Nucleus accumbens (tissue), 56 donors: ENCODE data around the gene TUSC7.

ENCODE experiments used
- DNase-seq, 56 donors: peaks; one replicate each; lab custom pipeline; 2025; lab: John Stamatoyannopoulos, UW

The TUSC7 gene

DNA sequence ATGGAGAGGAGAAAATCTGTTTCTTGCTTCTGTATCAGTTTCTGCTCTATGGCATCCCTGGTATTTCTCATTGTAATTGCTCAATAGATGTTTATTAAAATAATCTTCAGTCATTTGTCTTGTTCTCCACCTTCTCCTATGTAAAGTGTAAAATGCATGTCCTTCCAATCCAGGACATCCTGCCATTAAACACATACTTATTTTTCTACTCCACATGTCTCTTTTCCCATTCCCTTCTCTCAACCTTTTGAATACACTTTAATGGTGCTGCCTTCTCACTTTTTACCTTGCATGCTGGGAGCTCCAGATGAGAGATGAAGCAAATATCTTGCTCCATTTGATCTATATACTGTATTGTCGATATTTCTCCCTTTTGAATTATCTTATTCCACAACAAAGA, 49.7 kb downstream of the TUSC7 start:
- DNase-seq: no peak
